T-helper 2 cell (primary cell): ENCODE results near the gene CDHR5.

Experiments used
- DNase-seq, 5 experiments: peaks; one replicate each; pipeline versions ENCODE4 v3.0.0 to v3.0.0-alpha.2; 2012 to 2022

The CDHR5 gene

DNA sequence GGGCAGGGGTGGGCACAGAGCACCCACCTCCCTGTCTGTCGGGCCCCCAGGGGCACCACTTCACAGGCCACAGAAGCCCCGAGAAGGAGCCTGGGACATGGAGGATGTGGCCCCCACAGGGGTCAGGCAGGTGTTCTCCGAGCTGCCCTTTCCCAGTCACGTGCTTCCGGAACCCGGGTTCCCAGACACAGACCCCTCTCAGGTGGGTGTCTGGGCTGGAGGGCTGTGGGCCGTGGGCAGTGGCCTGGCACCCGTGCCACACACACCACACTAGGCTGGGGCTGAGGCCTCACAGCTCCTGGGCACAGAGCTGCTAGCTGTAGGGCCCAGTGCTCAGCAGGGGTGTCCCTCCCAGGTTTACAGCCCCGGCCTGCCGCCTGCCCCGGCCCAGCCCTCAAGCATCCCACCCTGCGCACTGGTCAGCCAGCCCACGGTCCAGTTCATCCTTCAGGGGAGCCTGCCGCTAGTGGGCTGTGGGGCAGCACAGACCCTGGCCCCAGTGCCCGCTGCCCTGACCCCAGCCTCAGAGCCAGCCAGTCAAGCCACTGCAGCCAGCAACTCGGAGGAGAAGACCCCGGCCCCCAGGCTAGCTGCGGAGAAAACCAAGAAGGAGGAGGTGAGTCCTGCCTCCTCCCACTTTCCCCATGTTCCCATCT lies 14.5 kb downstream of the CDHR5 start:
- DNase-seq: no peak

DNA sequence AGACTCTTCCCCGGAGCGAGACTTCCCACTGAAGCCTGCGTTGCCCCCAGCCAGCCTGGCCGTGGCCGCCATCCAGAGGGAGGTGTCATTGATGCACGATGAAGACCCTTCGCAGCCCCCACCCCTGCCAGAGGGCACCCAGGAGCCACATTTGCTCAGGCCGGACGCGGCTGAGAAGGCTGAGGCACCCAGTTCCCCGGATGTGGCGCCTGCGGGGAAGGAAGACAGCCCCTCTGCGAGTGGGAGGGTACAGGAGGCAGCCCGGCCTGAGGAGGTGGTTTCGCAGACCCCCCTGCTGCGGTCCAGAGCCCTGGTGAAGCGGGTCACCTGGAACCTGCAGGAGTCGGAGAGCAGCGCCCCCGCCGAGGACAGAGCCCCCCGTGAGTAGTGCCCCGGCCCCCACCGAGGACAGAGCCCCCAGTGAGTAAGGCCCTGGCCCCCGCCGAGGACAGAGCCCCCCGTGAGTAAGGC lies 15.4 kb downstream of the CDHR5 start:
- DNase-seq: no peak

DNA sequence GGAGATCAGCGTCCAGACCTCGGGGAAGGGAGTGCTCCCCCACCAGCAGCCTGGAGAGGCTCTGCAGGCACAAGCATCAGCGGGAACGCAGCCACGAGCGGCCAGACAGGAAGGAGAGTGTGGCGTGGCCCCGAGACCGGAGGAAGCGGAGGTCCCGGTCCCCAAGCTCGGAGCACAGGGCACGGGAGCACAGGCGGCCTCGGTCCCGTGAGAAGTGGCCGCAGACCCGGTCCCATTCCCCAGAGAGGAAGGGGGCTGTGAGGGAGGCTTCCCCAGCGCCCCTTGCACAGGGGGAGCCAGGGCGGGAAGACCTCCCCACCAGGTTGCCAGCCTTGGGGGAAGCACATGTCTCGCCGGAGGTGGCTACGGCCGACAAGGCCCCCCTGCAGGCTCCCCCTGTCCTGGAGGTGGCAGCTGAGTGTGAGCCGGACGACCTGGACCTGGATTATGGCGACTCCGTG lies 15.9 kb downstream of the CDHR5 start:
- no peak for DNase-seq

DNA sequence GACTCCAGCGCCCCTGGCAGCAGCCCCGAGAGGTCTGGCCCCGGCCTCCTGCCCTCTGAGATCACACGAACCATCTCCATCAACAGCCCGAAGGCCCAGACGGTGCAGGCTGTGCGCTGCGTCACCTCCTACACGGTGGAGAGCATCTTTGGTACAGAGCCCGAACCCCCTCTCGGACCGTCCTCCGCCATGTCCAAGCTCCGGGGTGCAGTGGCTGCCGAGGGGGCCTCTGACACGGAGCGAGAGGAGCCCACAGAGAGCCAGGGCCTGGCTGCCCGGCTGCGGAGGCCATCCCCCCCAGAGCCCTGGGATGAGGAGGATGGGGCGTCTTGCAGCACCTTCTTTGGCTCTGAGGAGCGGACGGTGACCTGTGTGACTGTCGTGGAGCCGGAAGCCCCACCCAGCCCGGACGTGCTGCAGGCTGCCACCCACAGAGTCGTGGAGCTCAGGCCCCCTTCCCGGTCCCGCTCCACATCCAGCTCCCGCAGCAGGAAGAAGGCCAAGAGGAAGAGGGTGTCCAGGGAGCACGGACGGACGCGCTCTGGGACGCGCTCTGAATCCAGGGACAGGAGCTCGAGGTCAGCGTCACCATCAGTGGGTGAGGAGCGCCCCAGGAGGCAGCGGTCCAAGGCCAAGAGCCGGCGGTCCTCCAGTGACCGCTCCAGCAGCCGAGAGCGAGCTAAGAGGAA lies 16.6 kb downstream of the CDHR5 start:
- no peak for DNase-seq

DNA sequence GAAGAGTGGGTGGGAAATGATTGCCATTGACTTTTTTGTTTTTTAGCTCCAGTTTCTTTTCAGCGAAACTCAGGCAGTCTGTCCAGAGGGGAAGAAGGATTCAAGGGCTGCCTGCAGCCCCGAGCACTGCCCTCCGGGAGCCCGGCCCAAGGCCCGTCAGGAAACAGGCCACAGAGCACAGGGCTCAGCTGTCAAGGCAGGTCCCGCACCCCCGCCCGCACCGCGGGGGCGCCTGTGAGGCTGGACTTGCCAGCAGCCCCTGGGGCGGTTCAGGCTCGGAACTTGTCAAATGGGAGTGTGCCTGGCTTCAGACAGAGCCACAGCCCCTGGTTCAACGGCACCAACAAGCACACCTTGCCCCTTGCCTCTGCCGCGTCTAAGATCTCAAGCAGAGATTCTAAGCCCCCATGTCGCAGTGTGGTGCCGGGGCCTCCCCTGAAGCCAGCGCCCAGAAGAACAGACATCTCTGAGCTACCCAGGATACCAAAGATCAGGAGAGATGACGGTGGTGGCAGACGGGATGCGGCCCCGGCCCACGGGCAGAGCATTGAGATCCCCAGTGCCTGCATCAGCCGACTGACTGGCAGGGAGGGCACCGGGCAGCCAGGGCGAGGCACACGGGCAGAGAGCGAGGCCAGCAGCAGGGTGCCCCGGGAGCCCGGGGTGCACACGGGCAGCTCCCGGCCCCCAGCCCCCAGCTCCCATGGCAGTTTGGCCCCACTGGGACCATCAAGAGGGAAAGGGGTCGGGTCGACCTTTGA lies 17.6 kb downstream of the CDHR5 start:
- DNase-seq: no peak

DNA sequence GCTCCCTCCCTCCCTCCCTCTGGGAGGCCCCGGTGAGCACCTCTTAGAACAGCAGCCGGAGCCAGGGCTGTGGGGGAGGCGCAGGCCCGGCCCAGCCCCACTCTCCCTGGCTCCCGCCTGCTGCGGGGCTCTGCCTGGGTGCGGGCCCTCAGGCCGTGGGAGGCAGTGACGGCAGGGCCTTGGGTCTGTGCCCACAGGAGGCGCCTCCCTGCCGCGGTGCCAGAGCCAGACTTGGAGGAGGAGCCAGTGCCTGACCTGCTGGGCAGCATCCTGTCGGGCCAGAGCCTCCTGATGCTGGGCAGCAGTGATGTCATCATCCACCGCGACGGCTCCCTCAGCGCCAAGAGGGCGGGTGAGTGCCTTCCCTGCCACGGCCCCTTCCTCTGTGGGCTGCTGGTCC lies 18.5 kb downstream of the CDHR5 start:
- no peak for DNase-seq

DNA sequence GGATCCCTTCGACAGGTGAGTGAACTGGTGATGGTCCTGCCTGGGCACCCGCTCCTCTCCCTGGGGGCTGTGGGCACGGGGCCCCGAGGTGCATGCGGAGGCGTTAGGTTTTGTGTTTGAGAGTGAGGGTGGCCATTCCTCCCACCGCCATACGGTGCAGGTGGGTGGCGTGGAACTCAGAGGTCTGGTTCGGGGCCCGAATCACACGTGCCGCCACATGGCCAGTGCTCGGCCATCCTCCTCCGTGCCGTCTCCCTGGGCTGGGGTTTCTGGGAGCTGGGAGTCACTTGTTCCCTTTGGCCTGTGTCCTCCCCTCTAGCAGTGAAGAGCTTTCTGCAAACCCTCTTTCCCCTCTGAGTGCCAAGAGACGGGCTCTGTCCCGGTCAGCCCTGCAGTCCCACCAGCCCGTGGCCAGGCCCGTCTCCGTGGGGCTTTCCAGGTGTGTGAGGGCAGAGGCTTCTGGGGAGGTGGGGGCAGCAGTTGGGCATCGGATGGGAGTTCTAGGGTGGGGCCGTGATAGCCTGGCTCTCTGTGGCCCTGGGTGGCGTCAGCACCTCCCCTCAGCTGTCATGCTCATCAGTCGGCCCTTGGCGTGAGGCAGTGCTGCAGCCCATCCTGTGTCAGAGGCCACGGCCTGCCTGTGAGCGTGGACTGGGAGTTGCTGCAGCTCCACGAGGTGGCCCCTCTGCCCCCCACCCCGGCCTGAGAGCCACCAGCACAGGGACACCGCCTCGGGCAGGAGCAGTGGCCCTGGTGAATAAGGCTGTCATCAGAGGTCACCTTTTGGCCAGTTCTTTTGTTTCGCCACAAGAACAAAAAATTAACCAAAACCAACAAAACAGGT lies 19.2 kb downstream of the CDHR5 start:
- no peak for DNase-seq

DNA sequence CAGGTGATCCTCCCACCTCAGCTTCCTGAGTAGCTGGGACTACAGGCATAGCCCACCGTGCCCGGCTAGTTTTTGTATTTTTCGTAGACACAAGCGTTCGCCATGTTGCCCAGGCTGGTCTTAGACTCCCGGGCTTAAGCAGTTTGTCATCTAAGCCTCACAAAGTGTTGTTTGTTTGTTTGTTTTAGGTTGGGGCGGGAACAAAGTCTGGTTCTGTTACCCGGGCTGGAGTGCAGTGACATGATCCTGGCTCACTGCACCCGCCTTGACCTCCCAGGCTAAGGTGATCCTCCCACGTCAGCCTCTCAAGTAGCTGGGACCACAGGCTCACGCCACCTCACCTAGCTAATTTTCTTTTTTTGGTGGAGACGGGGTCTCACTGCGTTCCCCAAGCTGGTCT lies 21.6 kb downstream of the CDHR5 start:
- DNase-seq: no peak

DNA sequence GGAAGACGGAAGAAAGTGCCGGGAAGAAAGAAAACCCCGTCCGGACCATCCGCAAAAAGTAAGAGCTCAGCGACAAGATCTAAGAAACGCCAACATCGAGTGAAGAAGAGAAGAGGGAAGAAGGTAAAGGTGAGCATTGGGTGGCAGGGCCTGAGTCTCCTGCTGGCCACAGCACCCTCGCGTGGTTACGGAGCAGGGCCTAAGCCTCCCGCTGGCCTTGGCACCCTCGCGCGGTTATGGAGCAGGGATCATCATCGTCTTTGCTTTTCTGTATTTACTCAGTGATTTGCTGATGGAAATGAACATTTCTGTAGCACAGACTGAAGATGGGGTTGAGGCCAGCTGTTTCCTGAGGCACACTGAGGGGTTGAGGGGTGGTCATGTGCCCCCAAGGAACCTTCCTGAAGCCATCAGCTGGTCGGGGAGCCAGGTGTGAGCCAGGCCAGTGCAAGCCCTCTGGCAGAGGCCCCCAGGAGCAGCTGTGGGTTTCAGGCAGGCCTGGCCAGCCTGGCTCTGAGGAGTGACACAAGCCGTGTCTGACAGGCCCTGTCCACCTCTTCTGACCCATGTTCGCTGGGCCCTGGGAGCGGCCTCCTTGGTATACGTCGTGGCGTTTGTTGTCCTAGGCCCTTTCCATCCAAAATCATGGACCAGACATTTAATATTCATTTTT lies 23.0 kb downstream of the CDHR5 start:
- DNase-seq: no peak

DNA sequence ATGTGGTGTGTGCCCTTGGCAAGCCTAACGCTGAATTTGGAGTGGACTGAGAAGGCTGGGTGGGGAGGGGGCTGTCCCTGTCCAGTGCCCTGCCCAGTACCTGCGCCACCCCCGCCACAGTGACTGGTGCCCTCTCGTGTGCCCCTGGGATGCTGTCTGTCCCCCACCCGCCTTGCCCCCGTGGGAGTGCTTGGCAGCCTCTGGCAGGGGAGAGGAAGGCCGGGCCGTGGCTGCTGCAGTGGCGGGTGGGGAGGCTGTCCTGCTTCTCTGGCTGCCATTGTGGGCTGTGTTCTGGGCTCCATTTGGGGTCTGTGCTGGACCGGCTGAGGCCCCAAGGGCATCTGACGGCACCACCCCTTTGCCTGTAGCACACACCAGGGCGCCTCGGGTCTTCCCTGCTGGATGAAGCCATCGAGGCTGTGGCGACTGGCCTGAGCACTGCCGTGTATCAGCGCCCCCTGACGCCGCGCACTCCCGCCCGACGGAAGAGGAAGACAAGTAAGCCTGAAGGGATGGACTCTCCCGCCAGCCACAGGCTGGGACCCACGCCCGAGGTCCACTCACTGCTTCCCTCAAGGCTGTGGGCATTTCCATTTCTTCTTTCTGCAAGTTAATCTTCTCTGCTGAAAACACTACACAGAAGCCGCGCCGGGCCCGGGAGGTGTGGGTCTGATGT lies 26.6 kb downstream of the CDHR5 start:
- no peak for DNase-seq

DNA sequence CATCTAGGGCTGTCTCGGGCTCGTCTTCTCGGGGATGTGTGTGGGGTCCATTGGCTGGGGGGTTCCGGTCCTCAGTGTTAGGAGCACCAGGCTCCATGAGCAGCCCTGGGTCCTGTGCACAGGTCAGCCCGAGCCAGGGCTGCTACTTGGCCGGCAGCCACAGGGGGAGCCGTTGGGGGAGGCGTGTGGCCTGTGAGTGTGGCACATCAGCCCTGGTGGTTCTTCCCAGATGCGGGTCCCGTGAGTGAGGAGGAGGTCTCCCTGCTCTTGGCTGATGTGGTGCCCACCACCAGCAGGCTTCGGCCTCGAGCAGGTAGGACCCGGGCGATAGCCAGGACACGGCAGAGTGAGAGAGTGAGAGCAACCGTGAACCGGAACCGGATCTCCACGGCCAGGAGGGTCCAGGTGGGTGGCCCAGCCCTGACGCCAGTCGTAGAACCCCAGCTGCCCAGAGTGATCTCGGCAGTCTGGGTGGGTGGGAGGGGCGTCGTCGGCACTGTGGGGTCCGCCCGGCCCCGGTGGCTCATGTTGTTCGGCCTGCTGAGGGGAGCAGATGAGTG lies 27.5 kb downstream of the CDHR5 start:
- no peak for DNase-seq

DNA sequence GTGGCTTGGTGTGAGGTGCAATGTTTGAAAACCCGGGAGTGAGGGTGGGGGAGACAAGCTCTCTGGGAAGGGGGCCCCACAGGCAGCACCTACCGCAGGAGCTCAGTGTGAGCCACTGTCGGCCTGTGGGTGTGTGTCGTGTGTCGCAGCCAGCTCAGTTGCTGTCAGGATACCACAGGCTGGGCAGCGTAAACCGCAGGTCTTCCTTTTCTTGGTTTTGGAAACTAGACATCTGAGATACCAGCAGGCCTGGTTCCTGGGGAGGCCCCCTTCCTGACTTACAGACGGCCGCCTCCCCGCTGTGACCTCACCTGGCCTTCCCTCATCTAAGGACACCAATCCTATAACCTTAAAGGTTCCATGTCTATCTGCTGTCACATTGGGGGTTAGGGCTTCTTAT lies 28.4 kb downstream of the CDHR5 start:
- DNase-seq: peak in 2 of 5 experiments; percentile 21 to 37

DNA sequence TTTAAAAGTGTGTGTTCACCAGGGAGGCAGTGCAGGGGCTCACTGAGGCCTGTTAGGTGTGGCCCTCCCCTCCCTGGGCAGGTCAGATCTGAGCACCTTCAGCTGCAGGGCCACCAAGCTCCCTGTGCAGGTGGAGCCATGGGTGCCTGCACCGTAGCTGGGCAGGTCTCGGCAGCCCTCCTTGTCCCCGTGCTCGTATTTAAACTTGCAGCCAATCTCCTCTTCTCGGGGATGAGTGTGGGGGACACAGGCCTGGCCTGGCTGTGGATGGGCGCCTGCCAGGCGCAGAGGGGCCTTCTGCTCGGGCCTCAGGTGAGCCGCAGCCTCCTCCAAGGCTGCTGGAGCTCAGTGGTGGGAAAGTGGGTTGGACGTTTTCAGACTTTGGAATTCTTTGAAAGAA lies 29.4 kb downstream of the CDHR5 start:
- DNase-seq: no peak

DNA sequence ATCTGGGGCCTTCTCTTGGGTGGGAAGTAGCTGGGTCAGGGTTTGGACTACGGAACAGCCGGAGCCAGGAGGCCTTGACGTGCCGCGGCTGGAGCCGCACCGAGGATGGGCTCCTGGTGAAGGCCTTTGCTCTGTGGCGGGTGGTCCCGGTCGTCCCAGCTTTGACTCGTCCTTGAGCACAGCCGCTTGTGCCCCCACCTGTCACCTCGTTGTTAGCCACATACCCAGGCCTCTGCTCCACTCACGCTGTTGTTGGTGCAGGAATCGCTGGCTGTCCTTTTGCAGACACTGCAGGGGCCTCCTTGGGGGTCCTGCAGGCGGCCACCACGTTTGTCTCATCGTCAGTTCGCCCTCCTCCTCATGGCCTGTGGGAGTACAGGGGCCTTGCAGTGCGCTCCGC lies 31.4 kb downstream of the CDHR5 start:
- no peak for DNase-seq

DNA sequence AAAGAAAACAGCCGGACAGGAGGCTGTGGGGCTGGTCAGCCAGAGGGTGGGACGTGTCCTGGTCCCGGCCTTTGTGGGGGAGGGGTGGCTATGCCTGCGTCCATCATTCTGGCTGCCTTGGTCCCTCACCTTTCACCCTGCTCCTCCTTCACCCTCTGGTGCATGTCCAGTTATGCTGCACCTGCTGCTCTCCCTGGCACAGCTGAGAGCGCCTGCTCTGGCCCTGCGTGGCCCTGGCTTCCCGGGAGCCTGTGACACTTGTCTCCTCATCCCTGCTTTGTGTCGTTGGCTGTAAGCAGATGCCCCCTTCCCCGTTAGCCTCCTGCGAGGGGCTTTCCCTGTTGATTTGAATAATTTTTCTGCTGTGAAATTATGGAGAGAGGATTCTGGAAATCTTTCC lies 31.8 kb downstream of the CDHR5 start:
- DNase-seq: no peak

DNA sequence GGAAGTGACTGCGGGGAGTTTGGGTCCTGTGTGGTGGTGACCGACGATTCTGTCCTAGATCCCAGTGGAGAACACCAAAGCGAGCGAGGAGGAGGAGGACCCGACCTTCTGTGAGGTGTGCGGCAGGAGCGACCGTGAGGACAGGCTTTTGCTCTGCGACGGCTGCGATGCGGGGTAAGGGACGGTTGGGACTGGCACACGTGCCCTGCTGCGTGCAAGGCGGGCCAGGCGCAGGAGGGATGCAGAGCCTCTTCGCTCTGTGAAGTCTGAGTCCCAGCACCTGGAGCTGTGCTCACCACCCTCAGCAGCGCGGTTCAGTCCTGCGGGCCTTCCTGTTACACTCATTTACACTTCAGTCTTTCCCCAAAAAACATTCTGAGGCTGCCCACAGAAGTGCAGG lies 32.3 kb downstream of the CDHR5 start:
- no peak for DNase-seq

DNA sequence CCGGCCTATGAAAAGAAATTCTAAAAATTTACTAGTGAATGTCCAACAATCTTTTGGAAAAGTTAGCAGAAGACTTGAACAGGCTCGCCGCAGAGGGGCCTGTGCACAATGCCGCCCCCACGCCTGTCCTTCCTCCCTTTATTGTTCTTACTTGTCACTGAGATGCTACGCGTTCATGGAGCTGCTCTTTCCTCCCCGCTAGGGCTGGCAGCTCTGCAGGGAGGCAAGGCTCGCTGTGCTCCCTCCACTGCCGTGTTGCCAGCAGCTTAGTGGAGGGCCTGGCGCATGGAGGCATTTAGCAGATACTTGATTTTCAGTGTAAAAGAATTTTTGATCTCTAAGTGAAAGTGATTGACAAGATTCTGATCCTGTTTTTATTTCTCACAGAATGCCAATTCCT lies 33.8 kb downstream of the CDHR5 start:
- DNase-seq: no peak

DNA sequence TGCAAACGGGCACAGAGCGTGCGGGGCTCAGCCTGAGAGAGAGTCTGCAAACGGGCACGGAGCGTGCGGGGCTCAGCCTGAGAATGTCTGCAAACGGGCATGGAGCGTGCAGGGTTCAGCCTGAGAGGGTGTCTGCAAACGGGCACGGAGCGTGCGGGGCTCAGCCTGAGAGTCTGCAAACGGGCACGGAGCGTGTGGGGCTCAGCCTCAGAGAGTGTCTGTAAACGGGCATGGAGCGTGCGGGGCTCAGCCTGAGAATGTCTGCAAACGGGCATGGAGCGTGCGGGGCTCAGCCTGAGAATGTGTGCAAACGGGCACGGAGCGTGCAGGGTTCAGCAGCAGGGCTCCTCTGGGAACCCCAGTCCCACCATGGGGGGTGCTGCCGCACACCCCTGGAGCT lies 35.0 kb downstream of the CDHR5 start:
- DNase-seq: no peak

DNA sequence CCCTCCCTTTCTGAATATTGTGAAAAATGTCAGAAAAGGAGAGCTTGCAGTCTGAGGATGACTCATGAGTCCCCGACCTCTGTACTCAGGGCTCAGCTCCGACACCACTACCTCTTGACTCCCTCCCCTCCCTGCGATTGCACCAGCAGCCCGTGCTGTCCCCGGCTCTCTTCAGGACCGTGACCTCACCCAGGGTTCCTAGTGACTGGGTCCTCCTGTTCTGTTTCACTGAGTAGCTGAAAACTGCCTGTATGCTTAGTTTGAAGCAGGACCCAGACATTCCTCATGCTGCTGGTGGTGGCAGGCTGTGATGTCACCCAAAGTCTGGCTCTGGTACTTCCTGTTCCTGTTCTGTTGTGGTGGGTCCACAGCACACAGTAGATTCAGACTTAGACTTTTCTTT lies 36.8 kb downstream of the CDHR5 start:
- DNase-seq: peak in 2 of 5 experiments; percentile 71 to 81

DNA sequence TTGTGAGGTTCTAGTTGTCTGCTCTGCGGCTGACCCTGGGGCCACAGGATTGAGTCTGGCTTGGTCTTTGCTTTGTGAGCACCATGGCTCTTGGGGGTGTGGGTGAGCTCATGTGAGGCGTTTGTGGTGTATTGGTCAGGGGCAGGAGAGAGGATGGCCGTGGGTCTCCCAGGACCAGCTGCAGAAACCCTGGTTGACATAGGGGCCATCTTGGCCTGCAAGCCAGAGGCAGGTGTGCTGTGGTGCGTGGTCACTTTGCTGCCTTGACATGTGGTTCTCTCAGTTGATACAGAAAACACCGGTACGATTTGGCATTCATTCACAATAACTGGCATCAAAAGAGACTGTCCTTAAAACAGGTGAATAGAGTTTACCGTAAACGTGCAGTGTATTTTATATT lies 37.2 kb downstream of the CDHR5 start:
- no peak for DNase-seq
